H1 (cell line): ENCODE results near the gene TUBGCP6. TPM values are rescaled to one million over a fixed set of nuclear protein-coding genes. Genes with fewer than 3 reads are reported as not detected.

Experiments
- CTCF ChIA-PET: fragments of 300-600 bp; sonication (Branson Sonifier 250); formaldehyde crosslinking; loops from one replicate; lab custom pipeline; 2021; ENCODE audit not compliant: partially characterized antibody; lab: Charles Lee
- POLR2A ChIA-PET: fragments of 300-600 bp; sonication (Branson Sonifier 250); formaldehyde crosslinking; loops from one replicate; lab custom pipeline; 2021; ENCODE audit warnings: inconsistent platforms; ENCODE audit not compliant: partially characterized antibody; lab: Charles Lee
- DNase-seq, 2 experiments: peaks; one replicate each; pipeline versions ENCODE4 v3.0.0 to v3.0.0-alpha.2; 2010 to 2022; ENCODE audit warnings: low spot score in 2 of 2, low read depth in 1 of 2, mixed read lengths in 1 of 2
- FAIRE-seq: peaks from 2 replicates; lab custom pipeline; 2011; peaks lifted over from hg19 to GRCh38; lab: Jason Lieb, UNC
- H2AFZ ChIP-seq: 2 replicates; pipeline ENCODE4 v1.8.1; 2012; ENCODE audit warnings: low read length, inconsistent platforms
- H2AK5ac ChIP-seq: 2 replicates; pipeline ENCODE4 v1.6.1; 2013; ENCODE audit warnings: low read depth, low read length
- H2BK120ac ChIP-seq: replicated peaks from 2 replicates; pipeline ENCODE3; 2013; ENCODE audit warnings: low read depth, low read length, inconsistent platforms
- H2BK12ac ChIP-seq: 2 replicates; pipeline ENCODE4 v1.6.1; 2013; ENCODE audit warnings: low read depth, low read length
- H2BK15ac ChIP-seq: 2 replicates; pipeline ENCODE4 v1.6.1; 2013; ENCODE audit warnings: low read length
- H2BK20ac ChIP-seq: 2 replicates; pipeline ENCODE4 v1.6.1; 2013; ENCODE audit warnings: low read length
- H2BK5ac ChIP-seq: 2 replicates; pipeline ENCODE4 v1.6.1; 2013; ENCODE audit warnings: low read depth, low read length
- H3K14ac ChIP-seq: 2 replicates; pipeline ENCODE4 v1.6.1; 2013; ENCODE audit warnings: inconsistent platforms; ENCODE audit not compliant: insufficient read length
- H3K18ac ChIP-seq: 2 replicates; pipeline ENCODE4 v1.6.1; 2013; ENCODE audit warnings: low read length; ENCODE audit errors: extremely low read depth
- H3K23ac ChIP-seq: 2 replicates; pipeline ENCODE4 v1.6.1; 2013; ENCODE audit warnings: inconsistent platforms; ENCODE audit not compliant: insufficient read length
- H3K23me2 ChIP-seq: 2 replicates; pipeline ENCODE4 v1.6.1; 2013; ENCODE audit warnings: low read depth, low read length
- H3K27ac ChIP-seq: 2 replicates; pipeline ENCODE4 v1.6.1; 2011; ENCODE audit warnings: low read depth, low read length, inconsistent platforms
- H3K27me3 ChIP-seq, 4 experiments: replicated peaks in 1 of 4; 1 replicate in 1 of 4; 2 replicates in 3 of 4; pipeline versions ENCODE4 v1.6.1 to v1.8.1; 2011 to 2013; ENCODE audit warnings: low read length in 3 of 4, mild to moderate bottlenecking in 3 of 4, inconsistent platforms in 2 of 4, mixed read lengths in 2 of 4, moderate library complexity in 1 of 4; ENCODE audit not compliant: control insufficient read depth in 3 of 4, insufficient read depth in 3 of 4; ENCODE audit errors: extremely low read depth in 1 of 4
- H3K36me3 ChIP-seq, 4 experiments: 2 replicates each; pipeline versions ENCODE4 v1.6.1 to v1.8.1; 2011 to 2013; ENCODE audit warnings: mild to moderate bottlenecking in 4 of 4, low read length in 3 of 4, moderate library complexity in 2 of 4, control low read depth in 1 of 4, inconsistent platforms in 1 of 4; ENCODE audit not compliant: insufficient read depth in 4 of 4, control insufficient read depth in 2 of 4
- H3K4ac ChIP-seq: replicated peaks from 2 replicates; pipeline ENCODE3; 2013; ENCODE audit warnings: low read length, low read depth, mixed read lengths, inconsistent platforms; ENCODE audit not compliant: insufficient read length
- H3K4me1 ChIP-seq, 4 experiments: replicated peaks in 1 of 4; 1 replicate in 1 of 4; 2 replicates in 3 of 4; pipeline versions ENCODE4 v1.6.1 to v1.8.1; 2011 to 2013; ENCODE audit warnings: low read length in 3 of 4, inconsistent platforms in 2 of 4, mixed read lengths in 1 of 4; ENCODE audit not compliant: insufficient read depth in 4 of 4, control insufficient read depth in 3 of 4
- H3K4me2 ChIP-seq, 2 experiments: 2 replicates each; pipeline versions ENCODE4 v1.6.1 to v1.8.1; 2011 to 2013; ENCODE audit warnings: low read depth in 2 of 2, low read length in 2 of 2, control low read depth in 1 of 2, inconsistent platforms in 1 of 2, mild to moderate bottlenecking in 1 of 2; ENCODE audit not compliant: insufficient read depth in 1 of 2
- H3K4me3 ChIP-seq, 4 experiments: fragments of 200-600, 300-600 bp in 1 of 4; sonication (generic), shearing (Covaris generic), sonication (Bioruptor Twin) in 1 of 4; 2 replicates each; pipeline versions ENCODE4 v1.5.1 to v1.8.1; 2011 to 2016; ENCODE audit warnings: low read length in 4 of 4, low read depth in 3 of 4, control low read depth in 2 of 4, inconsistent platforms in 2 of 4, mild to moderate bottlenecking in 2 of 4, mixed read lengths in 1 of 4, moderate library complexity in 1 of 4; ENCODE audit not compliant: insufficient read depth in 2 of 4; ENCODE audit errors: extremely low read depth in 1 of 4
- H3K56ac ChIP-seq: replicated peaks from 2 replicates; pipeline ENCODE3; 2013; ENCODE audit warnings: low read depth, mild to moderate bottlenecking, mixed read lengths, low read length, inconsistent platforms; ENCODE audit not compliant: insufficient read length
- H3K79me1 ChIP-seq: 2 replicates; pipeline ENCODE4 v1.6.1; 2013; ENCODE audit warnings: low read depth, low read length, control low read depth
- H3K79me2 ChIP-seq, 2 experiments: 2 replicates each; pipeline versions ENCODE4 v1.6.1 to v1.8.1; 2012 to 2013; ENCODE audit warnings: low read length in 2 of 2, mild to moderate bottlenecking in 2 of 2, inconsistent platforms in 1 of 2; ENCODE audit not compliant: insufficient read depth in 2 of 2, control insufficient read depth in 1 of 2
- H3K9ac ChIP-seq, 4 experiments: replicated peaks in 1 of 4; 1 replicate in 1 of 4; 2 replicates in 3 of 4; pipeline versions ENCODE4 v1.6.1 to v1.8.1; 2011 to 2013; ENCODE audit warnings: low read depth in 3 of 4, low read length in 3 of 4, control low read depth in 2 of 4, mild to moderate bottlenecking in 2 of 4, moderate library complexity in 2 of 4, inconsistent platforms in 1 of 4; ENCODE audit errors: extremely low read depth in 1 of 4
- H3K9me3 ChIP-seq, 2 experiments: 2 replicates each; pipeline versions ENCODE4 v1.6.1 to v1.8.1; 2012 to 2013; ENCODE audit warnings: mild to moderate bottlenecking in 2 of 2, moderate library complexity in 2 of 2, control low read depth in 1 of 2, inconsistent platforms in 1 of 2, low read depth in 1 of 2, low read length in 1 of 2, mixed read lengths in 1 of 2; ENCODE audit not compliant: insufficient read depth in 2 of 2
- H4K20me1 ChIP-seq, 2 experiments: replicated peaks in 1 of 2; 2 replicates each; pipeline versions ENCODE3 to v1.8.1; 2011 to 2013; ENCODE audit warnings: inconsistent platforms in 2 of 2, low read length in 2 of 2, mild to moderate bottlenecking in 1 of 2; ENCODE audit not compliant: insufficient read depth in 2 of 2, control insufficient read depth in 1 of 2
- H4K5ac ChIP-seq: 2 replicates; pipeline ENCODE4 v1.6.1; 2013; ENCODE audit warnings: low read length, low read depth, mixed read lengths, inconsistent platforms; ENCODE audit not compliant: insufficient read length
- H4K8ac ChIP-seq: 2 replicates; pipeline ENCODE4 v1.8.0; 2013; ENCODE audit warnings: mild to moderate bottlenecking, moderate library complexity, low read length, inconsistent platforms; ENCODE audit not compliant: insufficient read depth; ENCODE audit errors: extremely low read depth
- H4K91ac ChIP-seq: replicated peaks from 2 replicates; pipeline ENCODE3; 2013; ENCODE audit warnings: low read length, mixed read lengths, inconsistent platforms; ENCODE audit not compliant: insufficient read length
- CREB1 ChIP-seq: IDR thresholded peaks from 2 replicates; pipeline ENCODE4 v1.6.1; 2012; ENCODE audit warnings: inconsistent platforms
- EP300 ChIP-seq, 2 experiments: IDR thresholded peaks; 1 replicate in 1 of 2; 2 replicates in 1 of 2; pipeline ENCODE4 v1.6.1; 2011 to 2012; ENCODE audit warnings: low read depth in 2 of 2, low read length in 2 of 2, mild to moderate bottlenecking in 2 of 2, borderline replicate concordance in 1 of 2, inconsistent platforms in 1 of 2, moderate library complexity in 1 of 2
- SIN3A ChIP-seq, 2 experiments: IDR thresholded peaks in 1 of 2; conservative IDR thresholded peaks in 1 of 2; 2 replicates each; pipeline ENCODE4 v1.6.1; 2011 to 2012; ENCODE audit warnings: low read length in 2 of 2, improper control_type of control experiment in 1 of 2, low read depth in 1 of 2, mild to moderate bottlenecking in 1 of 2
- WGBS, 2 experiments: shearing (Covaris generic) in 1 of 2; methylation state at CpG; one replicate each; pipeline versions ENCODE4 v1.1.6 to v1.1.7; 2013 to 2015; ENCODE audit warnings: low lambda C conversion rate in 2 of 2, mixed read lengths in 2 of 2, inconsistent platforms in 1 of 2, low coverage in 1 of 2, missing lambda C conversion rate in 1 of 2; ENCODE audit not compliant: insufficient replicate concordance in 2 of 2, insufficient coverage in 1 of 2, insufficient read length in 1 of 2; ENCODE audit errors: extremely low coverage in 1 of 2, missing lambda C conversion rate in 1 of 2; 5-methylcytosine and 5-hydroxymethylcytosine counted together
- polyA plus RNA-seq, 7 experiments: library from polyadenylated mRNA; depleted of rRNA in 3 of 7; stranded (reverse) in 5 of 7; unstranded in 2 of 7; fragments of >200 nt in 5 of 7; fragments of 200-250 nt in 2 of 7; gene quantifications; 1 replicate in 5 of 7; 2 replicates in 1 of 7; 4 replicates in 1 of 7; pipeline versions ENCODE4 v1.2.1 to v1.2.3, GENCODE V29; 2011 to 2013; ENCODE audit warnings: missing spikeins in 2 of 7, mixed read lengths in 2 of 7
- total RNA-seq: library from RNA; stranded (reverse); fragmentation: NEBNext Ultra II Directional; extraction: Animal tissue kit (Norgen Biotek cat#: 25700); gene quantifications from 2 replicates; pipeline ENCODE4 v1.2.1, GENCODE V29; 2021
- TF ChIP-seq, protein P1 (sequence below): IDR thresholded peaks from 2 replicates; pipeline ENCODE4 v1.6.1; 2012; ENCODE audit warnings: inconsistent platforms

TUBGCP6 gene
- total and polyA plus RNA-seq, 2 of the 8 experiments (the other 6 are each of a cell fraction or from before 2014, with no cell fraction given), result 24.2 to 24.7 TPM

DNA sequence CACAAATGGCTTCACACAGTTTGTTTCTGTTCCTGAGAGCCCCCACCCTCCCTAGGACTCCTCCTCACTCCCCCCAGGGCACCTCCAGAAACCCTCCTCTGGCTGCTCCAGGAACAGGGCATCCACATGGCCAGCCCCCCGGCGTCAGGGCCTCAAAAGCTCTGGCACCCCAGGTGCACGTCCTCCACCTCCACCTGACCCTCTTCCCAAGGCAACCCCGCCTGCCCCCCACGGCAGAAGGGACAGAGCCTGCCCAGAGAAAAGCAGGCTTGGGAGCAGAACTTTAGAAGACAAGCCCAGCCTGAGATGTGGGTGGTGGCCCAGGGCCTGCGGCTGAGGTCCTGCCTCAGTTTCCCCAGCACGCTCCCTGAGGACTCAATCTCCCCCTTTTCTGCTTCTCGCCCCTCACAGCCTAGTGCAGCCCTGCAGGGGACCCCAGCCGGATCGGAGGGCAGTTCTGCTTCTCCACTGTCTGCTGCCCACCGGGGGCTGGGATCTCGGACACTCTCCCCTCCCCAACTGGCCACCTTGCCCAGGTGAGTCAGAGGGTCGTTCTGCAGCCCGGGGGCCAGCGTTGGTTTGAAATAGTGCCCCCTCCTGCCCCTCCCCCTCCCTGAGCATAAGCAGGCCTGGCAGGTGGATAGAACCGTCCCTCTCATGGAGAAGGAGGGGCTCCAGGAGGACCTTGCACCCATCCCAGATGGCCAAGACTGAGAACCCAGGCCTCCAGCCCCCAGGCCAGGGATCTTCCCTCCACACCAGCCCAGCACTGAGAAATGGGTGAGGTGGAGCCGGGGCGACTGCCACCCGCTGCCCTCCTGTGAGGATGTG is 61.5 kb downstream of the TUBGCP6 start:
- no peak overlapping the region; the same call in 1 of the 2 replicates for H2BK15ac ChIP-seq
- peaks cover 8% of the 10 kb centered on the region; the same call in 1 of the 2 replicates for H3K23me2 ChIP-seq
- H3K27ac ChIP-seq, result no peak overlapping the region
- no peak overlapping the region for H2AFZ ChIP-seq
- no peak overlapping the region for H3K9ac ChIP-seq
- FAIRE-seq (no peak), DNase-seq (no peak)
- no peak overlapping the region for H2BK120ac ChIP-seq
- no peaks in the 10 kb centered on the region for H3K36me3 ChIP-seq
- WGBS, 2 experiments, result 87% methylated on average over 18 of the region's 19 CpGs; no CpG with 5 or more reads in 1 of the 2 experiments
- H3K79me1 ChIP-seq, result no peaks in the 10 kb centered on the region; the same call in 1 of the 2 replicates
- H3K4me2 ChIP-seq, result peak overlapping the region in 1 of 2 experiments; percentile 82; a peak in 1 of 4 replicates
- H2BK12ac ChIP-seq, result 0 out of 2 replicates have a peak overlapping the region, but pooled peaks have one; percentile 50
- no peak overlapping the region for H3K23ac ChIP-seq
- H2BK5ac ChIP-seq, result no peak overlapping the region
- H4K20me1 ChIP-seq, result peaks cover 0 to 12% of the 10 kb centered on the region in 2 experiments
- H2AK5ac ChIP-seq, result no peak overlapping the region
- 0 out of 2 replicates have a peak overlapping the region, but pooled peaks have one; percentile 86 for H2BK20ac ChIP-seq
- H3K18ac ChIP-seq, result no peak overlapping the region; the same call in 1 of the 2 replicates
- ChIA-PET CTCF (interaction anchor here (1.0 to 1.5 kb wide), 6 partner anchors 8 to 34 kb away, joined by 3 to 9 read pairs (median 4); partner anchors contain the start of gene PANX2), POLR2A (interaction anchor here (1.5 kb wide), 1 partner anchor 11 kb away, joined by 8 read pairs; no protein-coding TSS in a partner anchor)
- peaks cover 0 to 13% (median 5%) of the 10 kb centered on the region in 4 experiments; a peak in 3 of 7 replicates for H3K27me3 ChIP-seq
- H3K56ac ChIP-seq, result no peak overlapping the region
- no peak overlapping the region for H3K14ac ChIP-seq
- peaks cover 0 to 4% of the 10 kb centered on the region in 2 experiments; a peak in 1 of 4 replicates for H3K79me2 ChIP-seq
- peaks cover 2 to 18% (median 12%) of the 10 kb centered on the region in 4 experiments; a peak in 6 of 7 replicates for H3K4me1 ChIP-seq
- no peak overlapping the region for H4K5ac ChIP-seq
- H3K4ac ChIP-seq, result no peak overlapping the region
- no peak overlapping the region for H3K4me3 ChIP-seq
- no peak overlapping the region for H4K91ac ChIP-seq
- H3K9me3 ChIP-seq, result no peaks in the 10 kb centered on the region
- no peak overlapping the region for H4K8ac ChIP-seq
- TF ChIP-seq CREB1 (no peak), EP300 (IDR thresholded peaks at IDR 0.05; ENCODE audit: borderline replicate concordance in 1 of 2, low read depth in 2 of 2, low read length in 2 of 2) (no peak), SIN3A (conservative IDR thresholded peaks at IDR 0.05 in 1 of 2, IDR thresholded peaks at IDR 0.05 in 1 of 2; ENCODE audit: low read depth in 1 of 2, low read length in 2 of 2) (no peak)
- TF ChIP-seq, protein P1, sequence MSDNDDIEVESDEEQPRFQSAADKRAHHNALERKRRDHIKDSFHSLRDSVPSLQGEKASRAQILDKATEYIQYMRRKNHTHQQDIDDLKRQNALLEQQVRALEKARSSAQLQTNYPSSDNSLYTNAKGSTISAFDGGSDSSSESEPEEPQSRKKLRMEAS, result no peak
